Mesothelial cell of epicardium (in vitro differentiated cells): ENCODE results near the gene RAB20. TPM values are rescaled to one million over a fixed set of nuclear protein-coding genes. Genes with fewer than 3 reads are reported as not detected.

Experiments used
- DNase-seq, 2 experiments: peaks; one replicate each; pipeline ENCODE4 v3.0.0; 2021; ENCODE audit warnings: low spot score in 2 of 2; ENCODE audit not compliant: unreplicated experiment in 2 of 2
- H3K27ac Mint-ChIP-seq: 2 replicates; pipeline ENCODE4 v1.8.0; 2021; ENCODE audit warnings: mixed read lengths
- H3K27me3 Mint-ChIP-seq: 2 replicates; pipeline ENCODE4 v1.8.0; 2021; ENCODE audit warnings: low read depth, mixed read lengths
- H3K36me3 Mint-ChIP-seq: 2 replicates; pipeline ENCODE4 v1.8.0; 2021; ENCODE audit warnings: mixed read lengths
- H3K4me1 Mint-ChIP-seq: 2 replicates; pipeline ENCODE4 v1.8.0; 2021; ENCODE audit warnings: mixed read lengths
- H3K4me3 Mint-ChIP-seq: 2 replicates; pipeline ENCODE4 v1.8.0; 2021; ENCODE audit warnings: mild to moderate bottlenecking, moderate library complexity, mixed read lengths
- H3K9me3 Mint-ChIP-seq: 2 replicates; pipeline ENCODE4 v1.8.0; 2021; ENCODE audit warnings: mixed read lengths
- total RNA-seq: library from RNA; stranded (reverse); gene quantifications from 3 replicates; pipeline ENCODE4 v1.2.1, GENCODE V29; 2021
- TF ChIP-seq, protein P1 (sequence below): fragments of 200-600 bp; sonication (generic); IDR thresholded peaks from one replicate; pipeline ENCODE4 v1.5.0; 2021; ENCODE audit warnings: antibody characterized with exemption; ENCODE audit not compliant: unreplicated experiment

The RAB20 gene
- total RNA-seq, 1 donor from 2014 or later, result 8.9 TPM

DNA sequence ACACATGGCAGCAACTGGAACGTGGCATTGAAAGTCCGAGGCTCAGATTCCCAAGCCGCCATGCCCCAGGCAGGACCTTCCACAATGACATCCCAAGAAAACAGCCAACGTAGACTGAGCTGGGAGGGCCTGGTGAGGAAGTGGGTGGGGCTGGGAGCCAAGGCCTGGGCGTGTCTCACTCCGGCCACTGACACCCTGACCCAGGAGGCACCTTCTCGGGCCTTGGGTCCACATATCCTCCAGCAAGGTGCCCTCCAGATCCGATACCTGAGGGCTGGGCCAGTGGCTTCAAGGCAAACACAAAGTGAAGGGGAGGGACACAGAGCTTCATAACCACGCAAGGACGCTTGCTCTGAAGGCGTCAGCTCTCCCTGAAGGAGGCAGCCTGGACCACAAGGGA is 43.0 kb downstream of the RAB20 start:
- Mint-ChIP-seq H3K4me1 (no peaks in the 10 kb centered on the region), H3K27me3 (no peaks in the 10 kb centered on the region), H3K9me3 (no peaks in the 10 kb centered on the region), H3K36me3 (peaks cover 17% of the 10 kb centered on the region), H3K4me3 (no peak overlapping the region), H3K27ac (no peak overlapping the region)
- TF ChIP-seq, protein P1, sequence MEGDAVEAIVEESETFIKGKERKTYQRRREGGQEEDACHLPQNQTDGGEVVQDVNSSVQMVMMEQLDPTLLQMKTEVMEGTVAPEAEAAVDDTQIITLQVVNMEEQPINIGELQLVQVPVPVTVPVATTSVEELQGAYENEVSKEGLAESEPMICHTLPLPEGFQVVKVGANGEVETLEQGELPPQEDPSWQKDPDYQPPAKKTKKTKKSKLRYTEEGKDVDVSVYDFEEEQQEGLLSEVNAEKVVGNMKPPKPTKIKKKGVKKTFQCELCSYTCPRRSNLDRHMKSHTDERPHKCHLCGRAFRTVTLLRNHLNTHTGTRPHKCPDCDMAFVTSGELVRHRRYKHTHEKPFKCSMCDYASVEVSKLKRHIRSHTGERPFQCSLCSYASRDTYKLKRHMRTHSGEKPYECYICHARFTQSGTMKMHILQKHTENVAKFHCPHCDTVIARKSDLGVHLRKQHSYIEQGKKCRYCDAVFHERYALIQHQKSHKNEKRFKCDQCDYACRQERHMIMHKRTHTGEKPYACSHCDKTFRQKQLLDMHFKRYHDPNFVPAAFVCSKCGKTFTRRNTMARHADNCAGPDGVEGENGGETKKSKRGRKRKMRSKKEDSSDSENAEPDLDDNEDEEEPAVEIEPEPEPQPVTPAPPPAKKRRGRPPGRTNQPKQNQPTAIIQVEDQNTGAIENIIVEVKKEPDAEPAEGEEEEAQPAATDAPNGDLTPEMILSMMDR, result no peak
- DNase-seq, result no peak

DNA sequence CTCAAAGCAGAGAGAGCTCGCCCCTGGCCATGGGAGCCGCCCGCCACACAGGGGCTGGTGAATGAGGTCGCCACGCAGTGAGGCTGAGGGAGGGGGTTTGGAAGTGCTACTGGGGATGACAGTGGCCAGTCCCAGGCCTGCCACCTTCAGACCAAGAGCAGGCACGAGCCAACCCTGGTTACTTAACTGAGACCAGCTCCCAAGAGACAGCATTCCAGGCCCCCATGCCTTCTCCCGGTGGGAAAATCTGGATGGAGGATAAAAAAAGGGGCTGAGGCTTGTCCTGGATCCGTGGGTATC is 43.3 kb downstream of the RAB20 start:
- H3K9me3 Mint-ChIP-seq, result no peaks in the 10 kb centered on the region
- H3K36me3 Mint-ChIP-seq, result peaks cover 17% of the 10 kb centered on the region
- no peaks in the 10 kb centered on the region for H3K27me3 Mint-ChIP-seq
- no peak overlapping the region for H3K27ac Mint-ChIP-seq
- TF ChIP-seq, protein P1, result no peak
- H3K4me1 Mint-ChIP-seq, result no peaks in the 10 kb centered on the region
- no peak overlapping the region for H3K4me3 Mint-ChIP-seq
- DNase-seq, result no peak

DNA sequence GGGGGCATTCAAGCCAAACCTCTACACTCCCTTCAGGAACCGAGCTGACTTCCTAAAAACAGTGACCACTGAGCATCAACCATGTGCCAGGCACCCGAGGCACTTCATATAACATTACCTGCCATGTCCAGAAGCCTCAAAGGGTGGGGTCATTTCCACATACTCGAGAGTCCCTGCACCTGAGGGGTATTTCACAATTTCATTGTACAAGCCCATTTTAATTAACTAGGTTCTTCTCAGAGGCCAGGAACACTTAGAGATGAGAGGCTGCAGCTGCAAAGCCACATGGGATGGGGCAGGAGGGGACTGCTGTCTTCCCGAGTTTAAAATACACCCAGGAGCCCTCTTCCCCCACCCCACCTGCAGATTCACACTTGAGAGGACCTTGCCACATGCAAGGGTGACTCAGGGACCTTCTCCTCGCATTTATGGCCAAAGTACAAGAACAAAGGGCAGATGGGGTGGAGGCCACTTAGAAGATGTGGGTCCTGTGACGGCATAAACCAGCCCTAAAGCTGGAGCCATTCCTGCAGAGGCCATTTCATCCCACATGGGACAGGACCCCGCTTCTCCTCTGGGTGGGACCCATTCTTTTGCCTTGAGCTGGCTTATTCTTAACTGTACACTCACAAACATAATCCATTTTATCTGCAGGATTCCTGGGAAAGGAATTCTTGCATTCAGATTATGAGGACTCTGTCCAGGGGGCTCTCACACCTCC is 43.9 kb downstream of the RAB20 start:
- Mint-ChIP-seq H3K36me3 (peaks cover 21% of the 10 kb centered on the region), H3K9me3 (no peaks in the 10 kb centered on the region)
- TF ChIP-seq, protein P1, result no peak

DNA sequence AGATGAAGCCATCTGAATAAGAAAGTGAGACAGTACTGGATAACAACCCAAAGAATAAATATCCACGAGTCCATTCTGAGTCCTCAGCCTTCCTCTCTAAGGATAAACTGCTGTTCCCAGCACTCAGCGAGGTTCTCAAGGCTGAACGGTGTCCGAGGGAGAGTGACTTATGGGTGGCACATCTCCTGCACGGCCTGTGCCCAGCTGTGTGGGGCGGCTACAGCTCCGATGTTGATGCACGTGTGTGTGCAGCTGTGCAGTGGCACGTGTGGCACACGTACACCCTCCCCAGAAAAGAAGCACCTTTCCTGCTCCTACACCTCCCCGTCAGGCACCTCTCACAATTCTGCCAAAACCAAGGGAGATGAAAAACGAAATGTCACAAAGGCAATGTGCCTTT is 45.0 kb downstream of the RAB20 start:
- Mint-ChIP-seq H3K9me3 (no peaks in the 10 kb centered on the region), H3K4me3 (no peak overlapping the region), H3K4me1 (no peaks in the 10 kb centered on the region), H3K27me3 (no peaks in the 10 kb centered on the region), H3K36me3 (peaks cover 24% of the 10 kb centered on the region), H3K27ac (no peak overlapping the region)
- TF ChIP-seq, protein P1, result no peak
- no peak for DNase-seq

More for the DNA sequence above, 43.9 kb downstream of the RAB20 start:
- no peak for DNase-seq
- Mint-ChIP-seq H3K4me1 (no peaks in the 10 kb centered on the region), H3K27me3 (no peaks in the 10 kb centered on the region), H3K27ac (no peak overlapping the region), H3K4me3 (no peak overlapping the region)

DNA sequence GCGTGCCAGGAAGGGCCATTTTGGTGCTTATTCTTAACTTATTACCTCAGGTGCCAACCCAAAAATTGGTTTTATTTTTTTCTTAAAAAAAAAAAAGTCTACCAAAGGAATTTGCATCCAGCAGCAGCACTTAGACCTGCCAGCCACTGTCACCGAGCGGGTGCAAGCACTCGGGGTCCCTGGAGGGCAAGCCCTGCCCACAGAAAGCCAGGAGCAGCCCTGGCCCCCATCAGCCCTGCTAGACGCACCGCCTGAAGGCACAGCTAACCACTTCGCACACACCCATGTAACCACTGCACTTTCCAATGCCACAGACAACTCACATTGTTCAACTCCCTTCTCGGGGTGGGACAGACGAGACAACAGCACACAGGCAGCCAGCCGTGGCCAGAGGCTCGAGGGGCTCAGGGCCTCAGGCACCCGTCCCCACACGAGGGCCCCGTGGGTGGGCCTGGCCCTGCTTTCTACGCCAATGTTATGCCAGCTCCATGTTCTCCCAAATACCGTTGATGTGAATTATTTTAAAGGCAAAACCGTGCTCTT is 49.3 kb downstream of the RAB20 start:
- no peak overlapping the region for H3K4me3 Mint-ChIP-seq
- no peaks in the 10 kb centered on the region for H3K27me3 Mint-ChIP-seq
- DNase-seq, result no peak
- H3K36me3 Mint-ChIP-seq, result peaks cover 43% of the 10 kb centered on the region
- no peaks in the 10 kb centered on the region for H3K9me3 Mint-ChIP-seq
- H3K4me1 Mint-ChIP-seq, result peaks cover 3% of the 10 kb centered on the region
- H3K27ac Mint-ChIP-seq, result no peak overlapping the region
- TF ChIP-seq, protein P1, result no peak
